ENCODE measurements around the gene GNAZ. TPM values are rescaled to one million over a fixed set of nuclear protein-coding genes. Genes with fewer than 3 reads are reported as not detected.

The GNAZ gene
- total RNA-seq, 2 experiments from 2014 or later = 0.12 TPM; not detected in 1

GRCh38 chr22:23100124-23100801, 29.9 kb downstream of the GNAZ start:
- H3K36me3 Mint-ChIP-seq = no peaks in the 10 kb centered on the region
- H3K27ac Mint-ChIP-seq = no peak overlapping the region
- no peak overlapping the region for H3K4me3 Mint-ChIP-seq
- CTCF ChIA-PET = no interaction called here
- H3K27me3 Mint-ChIP-seq = no peaks in the 10 kb centered on the region
- H3K4me1 Mint-ChIP-seq = no peaks in the 10 kb centered on the region
- DNase-seq = no peak
- ATAC-seq = no peak
- H3K9me3 Mint-ChIP-seq (ENCODE audit: low read depth) = no peaks in the 10 kb centered on the region

- ATAC-seq = no peak
- Mint-ChIP-seq H3K27me3 (no peaks in the 10 kb centered on the region), H3K9me3 (ENCODE audit: low read depth) (no peaks in the 10 kb centered on the region), H3K4me1 (no peaks in the 10 kb centered on the region), H3K27ac (no peak overlapping the region), H3K4me3 (no peak overlapping the region), H3K36me3 (no peaks in the 10 kb centered on the region)
- CTCF ChIA-PET = no interaction called here
- no peak for DNase-seq
These were observed 31.2 kb downstream of the GNAZ start for GRCh38 chr22:23101524-23101923.

- H3K4me1 Mint-ChIP-seq = no peaks in the 10 kb centered on the region
- H3K36me3 Mint-ChIP-seq = no peaks in the 10 kb centered on the region
- no peaks in the 10 kb centered on the region for H3K9me3 Mint-ChIP-seq (ENCODE audit: low read depth)
- H3K4me3 Mint-ChIP-seq = no peak overlapping the region
- CTCF ChIA-PET = no interaction called here
- DNase-seq (no peak), ATAC-seq (no peak)
- H3K27ac Mint-ChIP-seq = no peak overlapping the region
- no peaks in the 10 kb centered on the region for H3K27me3 Mint-ChIP-seq
These were observed 31.8 kb downstream of the GNAZ start for GRCh38 chr22:23102002-23102655.

- CTCF ChIA-PET = no interaction called here
- DNase-seq = no peak
- ATAC-seq = no peak
- H3K27ac Mint-ChIP-seq = no peak overlapping the region
- no peak overlapping the region for H3K4me3 Mint-ChIP-seq
- H3K4me1 Mint-ChIP-seq = no peaks in the 10 kb centered on the region
- H3K27me3 Mint-ChIP-seq = no peaks in the 10 kb centered on the region
- H3K36me3 Mint-ChIP-seq = no peaks in the 10 kb centered on the region
- H3K9me3 Mint-ChIP-seq (ENCODE audit: low read depth) = no peaks in the 10 kb centered on the region
These were observed 32.5 kb downstream of the GNAZ start for GRCh38 chr22:23102776-23103175.

GRCh38 chr22:23103199-23103954, 33.1 kb downstream of the GNAZ start:
- H3K4me3 Mint-ChIP-seq = no peak overlapping the region
- H3K27ac Mint-ChIP-seq = no peak overlapping the region
- no peaks in the 10 kb centered on the region for H3K27me3 Mint-ChIP-seq
- no peaks in the 10 kb centered on the region for H3K9me3 Mint-ChIP-seq (ENCODE audit: low read depth)
- DNase-seq (no peak), ATAC-seq (no peak)
- CTCF ChIA-PET = no interaction called here
- H3K36me3 Mint-ChIP-seq = no peaks in the 10 kb centered on the region
- H3K4me1 Mint-ChIP-seq = no peaks in the 10 kb centered on the region

- Mint-ChIP-seq H3K9me3 (ENCODE audit: low read depth) (no peaks in the 10 kb centered on the region), H3K36me3 (no peaks in the 10 kb centered on the region), H3K4me1 (no peaks in the 10 kb centered on the region), H3K27me3 (no peaks in the 10 kb centered on the region), H3K27ac (no peak overlapping the region), H3K4me3 (no peak overlapping the region)
- ATAC-seq = no peak
- DNase-seq = no peak
- CTCF ChIA-PET = interaction anchor here (0.8 kb wide), 1 partner anchor 69 kb away, joined by 3 read pairs; no protein-coding TSS in a partner anchor
These were observed 34.1 kb downstream of the GNAZ start for GRCh38 chr22:23104187-23104971.

GRCh38 chr22:23105304-23105703, 35.0 kb downstream of the GNAZ start:
- DNase-seq = no peak
- CTCF ChIA-PET = interaction anchor here (0.6 kb wide), 1 partner anchor 509 kb away, joined by 3 read pairs; no protein-coding TSS in a partner anchor
- H3K4me3 Mint-ChIP-seq = no peak overlapping the region
- no peaks in the 10 kb centered on the region for H3K9me3 Mint-ChIP-seq (ENCODE audit: low read depth)
- no peak overlapping the region for H3K27ac Mint-ChIP-seq
- H3K27me3 Mint-ChIP-seq = no peaks in the 10 kb centered on the region
- H3K36me3 Mint-ChIP-seq = no peaks in the 10 kb centered on the region
- no peak for ATAC-seq
- no peaks in the 10 kb centered on the region for H3K4me1 Mint-ChIP-seq

GRCh38 chr22:23105919-23106318, 35.6 kb downstream of the GNAZ start:
- Mint-ChIP-seq H3K4me3 (no peak overlapping the region), H3K36me3 (no peaks in the 10 kb centered on the region), H3K27me3 (no peaks in the 10 kb centered on the region), H3K27ac (no peak overlapping the region), H3K4me1 (no peaks in the 10 kb centered on the region), H3K9me3 (ENCODE audit: low read depth) (no peaks in the 10 kb centered on the region)
- CTCF ChIA-PET = interaction anchor here (0.6 kb wide), 1 partner anchor 509 kb away, joined by 3 read pairs; no protein-coding TSS in a partner anchor
- DNase-seq (no peak), ATAC-seq (no peak)

- DNase-seq = no peak
- H3K36me3 Mint-ChIP-seq = no peaks in the 10 kb centered on the region
- no peaks in the 10 kb centered on the region for H3K9me3 Mint-ChIP-seq (ENCODE audit: low read depth)
- ATAC-seq = no peak
- H3K4me3 Mint-ChIP-seq = no peak overlapping the region
- H3K27ac Mint-ChIP-seq = no peak overlapping the region
- CTCF ChIA-PET = no interaction called here
- H3K4me1 Mint-ChIP-seq = no peaks in the 10 kb centered on the region
- H3K27me3 Mint-ChIP-seq = no peaks in the 10 kb centered on the region
These were observed 36.0 kb downstream of the GNAZ start for GRCh38 chr22:23106344-23106743.

- no peaks in the 10 kb centered on the region for H3K4me1 Mint-ChIP-seq
- H3K9me3 Mint-ChIP-seq (ENCODE audit: low read depth) = no peaks in the 10 kb centered on the region
- ATAC-seq (no peak), DNase-seq (no peak)
- CTCF ChIA-PET = no interaction called here
- no peaks in the 10 kb centered on the region for H3K27me3 Mint-ChIP-seq
- H3K4me3 Mint-ChIP-seq = no peak overlapping the region
- no peaks in the 10 kb centered on the region for H3K36me3 Mint-ChIP-seq
- no peak overlapping the region for H3K27ac Mint-ChIP-seq
These were observed 36.6 kb downstream of the GNAZ start for GRCh38 chr22:23106906-23107367.

GRCh38 chr22:23107487-23108248, 37.3 kb downstream of the GNAZ start:
- no peaks in the 10 kb centered on the region for H3K36me3 Mint-ChIP-seq
- no peaks in the 10 kb centered on the region for H3K9me3 Mint-ChIP-seq (ENCODE audit: low read depth)
- H3K27me3 Mint-ChIP-seq = no peaks in the 10 kb centered on the region
- no peak overlapping the region for H3K4me3 Mint-ChIP-seq
- CTCF ChIA-PET = interaction anchor here (1.9 kb wide), 1 partner anchor 12 kb away, joined by 5 read pairs; no protein-coding TSS in a partner anchor
- ATAC-seq = no peak
- DNase-seq = no peak
- H3K27ac Mint-ChIP-seq = no peak overlapping the region
- no peaks in the 10 kb centered on the region for H3K4me1 Mint-ChIP-seq

- no peak overlapping the region for H3K27ac Mint-ChIP-seq
- no peaks in the 10 kb centered on the region for H3K27me3 Mint-ChIP-seq
- ATAC-seq (no peak), DNase-seq (no peak)
- CTCF ChIA-PET = interaction anchor here (1.7 to 1.9 kb wide), 2 partner anchors 11 to 20 kb away, joined by 5 read pairs; no protein-coding TSS in a partner anchor
- H3K4me1 Mint-ChIP-seq = no peaks in the 10 kb centered on the region
- no peaks in the 10 kb centered on the region for H3K36me3 Mint-ChIP-seq
- no peak overlapping the region for H3K4me3 Mint-ChIP-seq
- no peaks in the 10 kb centered on the region for H3K9me3 Mint-ChIP-seq (ENCODE audit: low read depth)
These were observed 38.1 kb downstream of the GNAZ start for GRCh38 chr22:23108249-23109078.

Measured in activated CD8-positive, alpha-beta memory T cell treated with anti-CD3 and anti-CD28 coated beads, Interleukin-2, amount 10 ng/mL, durations not matched to agents 7 days and 5 days (primary cell).